OCI-LY3 (cell line): ENCODE data around the gene TRMT11.

Experiments used
- H2AFZ ChIP-seq: fragments of 200-600, 300-600 bp; shearing (Covaris generic); 2 replicates; pipeline ENCODE4 v1.6.0; 2014; ENCODE audit warnings: antibody characterized with exemption, low read depth, low read length
- H3K27ac ChIP-seq: fragments of 200-600, 300-600 bp; sonication (generic); 2 replicates; pipeline ENCODE4 v1.5.1; 2014; ENCODE audit warnings: mild to moderate bottlenecking, low read length, moderate library complexity, mixed read lengths
- H3K27me3 ChIP-seq: fragments of 200-600, 300-600 bp; sonication (generic); 2 replicates; pipeline ENCODE4 v1.6.1; 2014; ENCODE audit warnings: low read depth, low read length, mixed read lengths
- H3K36me3 ChIP-seq: fragments of 200-600, 300-600 bp; sonication (generic); replicated peaks from 2 replicates; pipeline ENCODE3; 2014; ENCODE audit warnings: low read depth, low read length, mixed read lengths
- H3K4me1 ChIP-seq: fragments of 300-600, 200-600 bp; sonication (generic); 2 replicates; pipeline ENCODE4 v1.6.1; 2014; ENCODE audit warnings: low read length, mixed read lengths
- H3K4me2 ChIP-seq: fragments of 200-600, 300-600 bp; sonication (generic); 2 replicates; pipeline ENCODE4 v1.6.1; 2014; ENCODE audit warnings: low read length, mixed read lengths
- H3K4me3 ChIP-seq: fragments of 300-600, 200-600 bp; sonication (generic); 2 replicates; pipeline ENCODE4 v1.5.1; 2014; ENCODE audit warnings: antibody characterized with exemption, mild to moderate bottlenecking, low read length, moderate library complexity
- H3K79me2 ChIP-seq: fragments of 300-600, 200-600 bp; shearing (Covaris generic); 2 replicates; pipeline ENCODE4 v1.6.1; 2014; ENCODE audit warnings: mild to moderate bottlenecking, low read length, mixed read lengths
- H3K9ac ChIP-seq: fragments of 300-600, 200-600 bp; shearing (Covaris generic); 2 replicates; pipeline ENCODE4 v1.6.0; 2014; ENCODE audit warnings: mild to moderate bottlenecking, low read length, moderate library complexity
- H3K9me3 ChIP-seq: fragments of 200-600, 300-600 bp; shearing (Covaris generic); 2 replicates; pipeline ENCODE4 v1.6.1; 2014; ENCODE audit warnings: low read length, mixed read lengths; ENCODE audit not compliant: insufficient read depth
- H4K20me1 ChIP-seq: fragments of 200-600, 300-600 bp; sonication (generic); 2 replicates; pipeline ENCODE4 v1.6.1; 2016; ENCODE audit warnings: low read length, mixed read lengths; ENCODE audit not compliant: insufficient read depth
- CTCF ChIP-seq: fragments of 200-600, 300-600 bp; sonication (generic); IDR thresholded peaks from 2 replicates; pipeline ENCODE4 v1.5.1; 2014; ENCODE audit warnings: antibody characterized with exemption, low read length, low read depth
- EZH2phosphoT487 ChIP-seq: fragments of 200-600 bp; shearing (Covaris generic); IDR thresholded peaks from 2 replicates; pipeline ENCODE4 v1.6.1; 2018; ENCODE audit warnings: antibody characterized with exemption, mixed run types, low read depth

The TRMT11 gene

GRCh38 chr6:126007800-126008199 lies 21.5 kb downstream of the TRMT11 start:
- no peaks in the 10 kb centered on the region for H3K79me2 ChIP-seq
- no peaks in the 10 kb centered on the region for H3K9me3 ChIP-seq
- H3K4me3 ChIP-seq: no peak overlapping the region
- no peak for TF ChIP-seq EZH2phosphoT487
- no peak for TF ChIP-seq CTCF
- no peaks in the 10 kb centered on the region for H3K4me1 ChIP-seq
- H4K20me1 ChIP-seq: no peaks in the 10 kb centered on the region
- no peak overlapping the region for H2AFZ ChIP-seq
- H3K27ac ChIP-seq: no peak overlapping the region
- H3K36me3 ChIP-seq: peaks cover 25% of the 10 kb centered on the region
- no peak overlapping the region for H3K9ac ChIP-seq
- H3K4me2 ChIP-seq: no peak overlapping the region
- H3K27me3 ChIP-seq: no peaks in the 10 kb centered on the region

GRCh38 chr6:126010040-126010439 lies 23.7 kb downstream of the TRMT11 start:
- Histone ChIP-seq H3K79me2 (no peaks in the 10 kb centered on the region), H3K27me3 (no peaks in the 10 kb centered on the region), H4K20me1 (no peaks in the 10 kb centered on the region), H3K4me1 (no peaks in the 10 kb centered on the region), H3K9me3 (no peaks in the 10 kb centered on the region), H3K9ac (no peak overlapping the region), H3K36me3 (peaks cover 26% of the 10 kb centered on the region), H3K4me2 (no peak overlapping the region), H2AFZ (no peak overlapping the region), H3K4me3 (no peak overlapping the region), H3K27ac (no peak overlapping the region)
- TF ChIP-seq CTCF: no peak
- no peak for TF ChIP-seq EZH2phosphoT487

- TF ChIP-seq CTCF (no peak), EZH2phosphoT487 (no peak)
- peaks cover 32% of the 10 kb centered on the region for H3K36me3 ChIP-seq
- H3K27me3 ChIP-seq: no peaks in the 10 kb centered on the region
- H4K20me1 ChIP-seq: no peaks in the 10 kb centered on the region
- H3K79me2 ChIP-seq: no peaks in the 10 kb centered on the region
- no peak overlapping the region for H3K9ac ChIP-seq
- no peak overlapping the region for H3K4me3 ChIP-seq
- H3K4me2 ChIP-seq: no peak overlapping the region
- no peaks in the 10 kb centered on the region for H3K9me3 ChIP-seq
- no peak overlapping the region for H3K27ac ChIP-seq
- no peaks in the 10 kb centered on the region for H3K4me1 ChIP-seq
- no peak overlapping the region for H2AFZ ChIP-seq
Observed at GRCh38 chr6:126015863-126016262, 29.5 kb downstream of the TRMT11 start.

- Histone ChIP-seq H3K79me2 (no peaks in the 10 kb centered on the region), H3K27me3 (no peaks in the 10 kb centered on the region), H3K4me3 (no peak overlapping the region), H3K9me3 (no peaks in the 10 kb centered on the region), H3K27ac (no peak overlapping the region), H3K9ac (no peak overlapping the region), H4K20me1 (no peaks in the 10 kb centered on the region), H2AFZ (no peak overlapping the region), H3K4me1 (no peaks in the 10 kb centered on the region), H3K36me3 (peaks cover 27% of the 10 kb centered on the region), H3K4me2 (no peak overlapping the region)
- TF ChIP-seq EZH2phosphoT487 (no peak), CTCF (no peak)
Observed at GRCh38 chr6:126016591-126016990, 30.3 kb downstream of the TRMT11 start.
